LNCaP clone FGC (cell line): ENCODE data around the gene RPL37A.

Source experiments
- DNase-seq: peaks from one replicate; pipeline ENCODE4 v3.0.0-alpha.2; 2011; ENCODE audit warnings: low read depth
- H3K4me3 ChIP-seq: 2 replicates; pipeline ENCODE4 v1.5.1; 2011; ENCODE audit warnings: mild to moderate bottlenecking, low read depth, low read length, control low read depth
- CTCF ChIP-seq: IDR thresholded peaks from 2 replicates; pipeline ENCODE4 v1.5.1; 2012; ENCODE audit warnings: mild to moderate bottlenecking; ENCODE audit not compliant: control insufficient read depth, insufficient read depth; ENCODE audit errors: extremely low read depth

Gene RPL37A

GRCh38 chr2:216503159-216503629 lies 4.5 kb downstream of the RPL37A start:
- no peak for TF ChIP-seq CTCF
- no peak for DNase-seq
- H3K4me3 ChIP-seq, result no peak overlapping the region

DNA sequence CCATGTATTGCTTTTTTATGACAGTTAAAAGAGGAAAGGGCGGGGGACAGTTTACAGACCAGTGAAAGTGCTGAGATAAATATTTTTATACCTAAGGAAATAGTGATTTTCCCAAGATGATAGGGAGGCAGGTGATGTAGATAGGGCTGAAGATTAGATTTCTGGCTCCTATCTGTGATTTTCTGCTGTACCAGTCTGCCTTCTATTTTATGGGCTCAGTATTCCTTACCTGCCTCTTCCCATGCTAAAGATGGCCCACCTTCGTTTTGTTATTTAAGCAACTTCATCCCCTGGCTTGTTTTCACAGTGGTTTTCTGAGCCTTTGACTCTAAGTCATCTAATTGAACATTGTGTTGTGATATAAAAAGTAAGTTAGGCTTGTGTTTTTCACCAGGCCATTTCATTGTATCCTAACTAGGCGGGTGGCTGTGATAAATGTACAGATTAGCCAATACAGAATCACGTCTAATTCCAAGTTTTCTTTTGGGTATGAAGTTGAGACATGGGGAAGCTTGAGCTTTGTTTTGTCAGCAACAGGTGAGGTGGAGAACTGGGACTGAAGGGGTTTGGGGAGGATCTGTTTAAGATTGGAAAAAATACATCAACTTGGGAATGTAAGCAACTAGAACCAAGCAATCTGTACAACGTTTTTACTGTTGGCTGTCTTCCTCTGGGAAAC lies 5.2 kb downstream of the RPL37A start:
- DNase-seq, result no peak
- TF ChIP-seq CTCF, result no peak
- no peak overlapping the region for H3K4me3 ChIP-seq

GRCh38 chr2:216504376-216504762 lies 5.7 kb downstream of the RPL37A start:
- TF ChIP-seq CTCF, result no peak
- no peak for DNase-seq
- H3K4me3 ChIP-seq, result no peak overlapping the region

DNA sequence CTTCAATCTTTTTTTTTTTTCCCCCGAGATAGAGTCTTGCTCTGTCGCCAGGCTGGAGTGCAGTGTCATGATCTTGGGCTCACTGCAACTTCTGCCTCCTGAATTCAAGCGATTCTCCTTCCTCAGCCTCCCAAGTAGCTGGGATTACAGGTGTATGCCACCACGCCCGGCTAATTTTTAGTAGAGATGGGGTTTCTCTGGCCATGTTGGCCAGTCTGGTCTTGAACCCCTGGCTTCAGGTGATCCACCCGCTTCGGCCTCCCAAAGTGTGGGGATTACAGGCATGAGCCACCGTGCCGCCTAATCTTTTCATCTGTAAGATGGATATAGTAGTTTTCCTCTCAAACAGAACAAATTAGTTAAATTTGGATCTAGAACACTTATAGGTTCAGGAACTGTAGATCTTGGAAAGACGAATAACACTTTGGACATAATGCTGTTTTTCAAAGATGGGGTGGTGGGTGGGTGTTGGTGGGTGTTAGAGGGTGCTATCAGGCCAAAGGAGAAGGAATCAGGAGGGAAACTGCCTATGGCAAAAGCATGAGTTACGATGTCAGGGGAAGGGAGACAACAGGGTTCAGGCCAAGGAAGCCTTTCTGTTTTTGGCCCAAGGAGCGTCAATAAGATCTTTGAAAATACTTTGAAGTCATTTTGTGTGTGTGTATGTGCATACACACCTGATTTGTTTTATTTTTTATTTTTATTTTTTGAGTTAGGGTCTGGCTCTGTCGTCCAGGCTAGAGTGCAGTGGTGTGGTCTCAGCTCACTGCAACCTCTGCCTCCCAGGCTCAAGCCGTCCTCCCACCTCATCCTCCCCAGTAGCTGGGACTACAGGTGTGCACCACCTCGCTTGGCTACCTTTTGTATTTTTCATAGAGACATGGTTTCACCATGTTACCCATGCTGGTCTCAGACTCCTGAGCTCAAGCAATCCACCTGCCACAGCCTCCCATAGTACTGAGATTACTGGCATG lies 6.8 kb downstream of the RPL37A start:
- TF ChIP-seq CTCF, result no peak
- no peak for DNase-seq

GRCh38 chr2:216507220-216508160 lies 8.8 kb downstream of the RPL37A start:
- no peak for TF ChIP-seq CTCF
- no peak overlapping the region for H3K4me3 ChIP-seq
- DNase-seq, result no peak

More for the DNA sequence above, 6.8 kb downstream of the RPL37A start:
- H3K4me3 ChIP-seq, result no peak overlapping the region

- no peak for TF ChIP-seq CTCF
- H3K4me3 ChIP-seq, result no peak overlapping the region
- DNase-seq, result no peak
These were observed 9.6 kb downstream of the RPL37A start for GRCh38 chr2:216508229-216508628.
